ENCODE measurements around the gene DUSP6. TPM values are rescaled to one million over a fixed set of nuclear protein-coding genes. Genes with fewer than 3 reads are reported as not detected.

DUSP6 gene
- polyA plus RNA-seq, 2 of the 4 experiments (the other 2 are of a cell fraction) = 3.8 to 27.0 TPM

- Histone ChIP-seq H3K4me3 (no peak overlapping the region), H3K9me3 (no peaks in the 10 kb centered on the region), H3K27ac (no peak overlapping the region), H3K4me2 (no peak overlapping the region), H3K4me1 (peaks cover 4% of the 10 kb centered on the region; the same call in 1 of the 3 replicates)
- ChIA-PET CTCF (interaction anchor here (1.1 to 1.2 kb wide), 2 partner anchors 16 to 281 kb away, joined by 3 to 6 read pairs; no protein-coding TSS in a partner anchor), POLR2A (no interaction called here)
- FAIRE-seq (no peak), ATAC-seq (no peak; a peak in 1 of 6 replicates), DNase-seq (ENCODE audit: low read depth in 1 of 2, low spot score in 1 of 2) (no peak)
- no peak for TF ChIP-seq MAZ (IDR thresholded peaks at IDR 0.05; ENCODE audit: borderline replicate concordance, low read depth, low read length)
- no peak for TF ChIP-seq CHD4 (IDR thresholded peaks at IDR 0.05; ENCODE audit: borderline replicate concordance)
- TF ChIP-seq BHLHE40 (IDR thresholded peaks at IDR 0.05; ENCODE audit: low read depth, low read length) = no peak
- TF ChIP-seq HES2 (IDR thresholded peaks at IDR 0.05) = no peak
- no peak for TF ChIP-seq MAX (IDR thresholded peaks at IDR 0.05)
- TF ChIP-seq NFE2L2 (conservative IDR thresholded peaks at IDR 0.05; ENCODE audit: low read length) = no peak
- no peak for TF ChIP-seq EHF (CRISPR knock-in tag; IDR thresholded peaks at IDR 0.05)
- no peak for TF ChIP-seq ZFP36 (IDR thresholded peaks at IDR 0.05; ENCODE audit: borderline replicate concordance, partially characterized antibody)
- TF ChIP-seq EP300 (IDR thresholded peaks at IDR 0.05) = no peak
- no peak for TF ChIP-seq RFX5 (IDR thresholded peaks at IDR 0.05)
- 91% methylated on average over 3 of the region's 3 CpGs for WGBS (ENCODE audit: missing lambda C conversion rate)
These were observed 6.9 kb downstream of the DUSP6 start for GRCh38 chr12:89345376-89345775.

GRCh38 chr12:89344862-89345202 is 7.5 kb downstream of the DUSP6 start:
- 92% methylated on average over 3 of the region's 3 CpGs for WGBS (ENCODE audit: missing lambda C conversion rate)
- H3K27ac ChIP-seq = no peak overlapping the region
- DNase-seq (ENCODE audit: low read depth in 1 of 2, low spot score in 1 of 2) (no peak), ATAC-seq (peak in 1 of 2 experiments; percentile 15; a peak in 2 of 6 replicates), FAIRE-seq (no peak)
- ChIA-PET CTCF (interaction anchor here (1.1 kb wide), 1 partner anchor 15 kb away, joined by 3 read pairs; no protein-coding TSS in a partner anchor), POLR2A (no interaction called here)
- no peak for TF ChIP-seq CEBPB (IDR thresholded peaks at IDR 0.05)
- no peak for TF ChIP-seq CBX2 (IDR thresholded peaks at IDR 0.05; ENCODE audit: borderline replicate concordance, low read depth)
- TF ChIP-seq HDAC2 (IDR thresholded peaks at IDR 0.05) = 0 out of 2 replicates have a peak, but pooled peaks have one; percentile 26
- 0 out of 2 replicates have a peak, but pooled peaks have one; percentile 37 for TF ChIP-seq KDM1A (IDR thresholded peaks at IDR 0.05; ENCODE audit: low read depth)
- TF ChIP-seq USF2 (IDR thresholded peaks at IDR 0.05) = no peak
- no peak for TF ChIP-seq JUNB (IDR thresholded peaks at IDR 0.05)
- H3K4me1 ChIP-seq = no peaks in the 10 kb centered on the region; the same call in 2 of the 3 replicates
- H3K4me2 ChIP-seq = no peak overlapping the region
- H3K9me3 ChIP-seq = no peaks in the 10 kb centered on the region
- H3K4me3 ChIP-seq = no peak overlapping the region

GRCh38 chr12:89344043-89344861 is 8.0 kb downstream of the DUSP6 start:
- FAIRE-seq = no peak
- Histone ChIP-seq H3K27ac (no peak overlapping the region), H3K4me2 (no peak overlapping the region), H3K4me1 (no peaks in the 10 kb centered on the region), H3K4me3 (no peak overlapping the region), H3K9me3 (no peaks in the 10 kb centered on the region)
- no peak for DNase-seq (ENCODE audit: low read depth in 1 of 2, low spot score in 1 of 2)
- CTCF ChIA-PET = interaction anchor here (1.1 kb wide), 1 partner anchor 15 kb away, joined by 3 read pairs; no protein-coding TSS in a partner anchor
- ATAC-seq = no peak
- WGBS (ENCODE audit: missing lambda C conversion rate) = 71% methylated on average over 10 of the region's 10 CpGs
- POLR2A ChIA-PET = no interaction called here
- TF ChIP-seq HES2 (IDR thresholded peaks at IDR 0.05) = no peak
- TF ChIP-seq HOXA7 (CRISPR knock-in tag; IDR thresholded peaks at IDR 0.05) = no peak
- no peak for TF ChIP-seq HOXB5 (CRISPR knock-in tag; IDR thresholded peaks at IDR 0.05)
- TF ChIP-seq POLR2AphosphoS2 (conservative IDR thresholded peaks at IDR 0.05; ENCODE audit: low read length) = no peak
- no peak for TF ChIP-seq CHD4 (IDR thresholded peaks at IDR 0.05; ENCODE audit: borderline replicate concordance)
- TF ChIP-seq SREBF2 (IDR thresholded peaks at IDR 0.05) = no peak
- TF ChIP-seq CTCF (IDR thresholded peaks at IDR 0.05) = no peak
- TF ChIP-seq FOSL2 (IDR thresholded peaks at IDR 0.05) = no peak
- TF ChIP-seq FOSL2 (CRISPR knock-in tag; IDR thresholded peaks at IDR 0.05) = no peak
- TF ChIP-seq POLR2A (IDR thresholded peaks at IDR 0.05; ENCODE audit: low read length) = no peak
- TF ChIP-seq JUNB (IDR thresholded peaks at IDR 0.05) = no peak
- no peak for TF ChIP-seq MYC (IDR thresholded peaks at IDR 0.05; ENCODE audit: borderline replicate concordance, low read length)
- no peak for TF ChIP-seq RAD21 (conservative IDR thresholded peaks at IDR 0.05 in 1 of 2, IDR thresholded peaks at IDR 0.05 in 1 of 2)
- TF ChIP-seq HEYL (CRISPR knock-in tag; IDR thresholded peaks at IDR 0.05) = no peak
- TF ChIP-seq PHF8 (IDR thresholded peaks at IDR 0.05; ENCODE audit: borderline replicate concordance, low read depth) = no peak
- no peak for TF ChIP-seq ZNF302 (CRISPR knock-in tag; IDR thresholded peaks at IDR 0.05)
- no peak for TF ChIP-seq CBX2 (IDR thresholded peaks at IDR 0.05; ENCODE audit: borderline replicate concordance, low read depth)
- no peak for TF ChIP-seq TFCP2L1 (CRISPR knock-in tag; IDR thresholded peaks at IDR 0.05)
- TF ChIP-seq USF2 (IDR thresholded peaks at IDR 0.05) = no peak
